Hematopoietic multipotent progenitor cell treated with erythropoietin and hydrocortisone succinate and interleukin-3 and kit ligand, for 15 days (in vitro differentiated cells): ENCODE results near the gene P4HTM.
"Not testable (repeated sequence)": the region's sequence is repeated elsewhere in the genome, so short reads cannot be mapped to it uniquely, and the experiment has no call there.

Source experiments
- DNase-seq: peaks from one replicate; pipeline ENCODE4 v3.0.0-alpha.2; 2015; ENCODE audit warnings: low spot score

Gene P4HTM

GRCh38 chr3:49007771-49008528, 17.9 kb downstream of the P4HTM start:
- DNase-seq = peak; percentile 89

- not testable (repeated sequence) for DNase-seq
These were observed 18.6 kb downstream of the P4HTM start for GRCh38 chr3:49008627-49009026.

- no peak for DNase-seq
These were observed 19.4 kb downstream of the P4HTM start for GRCh38 chr3:49009396-49009795.

GRCh38 chr3:49012441-49013017, 22.5 kb downstream of the P4HTM start:
- no peak for DNase-seq

GRCh38 chr3:49013113-49013737, 23.2 kb downstream of the P4HTM start:
- no peak for DNase-seq

GRCh38 chr3:49013738-49014660, 24.0 kb downstream of the P4HTM start:
- DNase-seq = peak; percentile 58

GRCh38 chr3:49015072-49015471, 25.0 kb downstream of the P4HTM start:
- DNase-seq = no peak

- no peak for DNase-seq
These were observed 25.7 kb downstream of the P4HTM start for GRCh38 chr3:49015765-49016164.

- DNase-seq = no peak
These were observed 26.6 kb downstream of the P4HTM start for GRCh38 chr3:49016414-49017228.

GRCh38 chr3:49017229-49017970, 27.4 kb downstream of the P4HTM start:
- DNase-seq = no peak

- DNase-seq = peak; percentile 61
These were observed 28.1 kb downstream of the P4HTM start, which contains the start of gene DALRD3 for GRCh38 chr3:49017971-49018706. Gene DALRD3 (minus strand): TSS chr3:49018580. CDS start chr3:49018564, 16 bp downstream.

GRCh38 chr3:49018707-49019006, 28.6 kb downstream of the P4HTM start:
- DNase-seq = no peak

- DNase-seq = no peak
These were observed 29.9 kb downstream of the P4HTM start for GRCh38 chr3:49019941-49020329.

GRCh38 chr3:49020330-49021212, 30.5 kb downstream of the P4HTM start:
- no peak for DNase-seq

GRCh38 chr3:49021213-49021812, 31.3 kb downstream of the P4HTM start:
- DNase-seq = peak; percentile 100

- DNase-seq = peak; percentile 91
These were observed 32.0 kb downstream of the P4HTM start, which contains the start of gene NDUFAF3 for GRCh38 chr3:49021813-49022687. Gene NDUFAF3 (plus strand): TSS chr3:49022121. CDS start chr3:49022145, 24 bp downstream.

- DNase-seq = no peak
These were observed 32.7 kb downstream of the P4HTM start for GRCh38 chr3:49022688-49023171.
